K562 (cell line): ENCODE data around the gene DUOXA2. TPM values are rescaled to one million over a fixed set of nuclear protein-coding genes. Genes with fewer than 3 reads are reported as not detected.
A peak's percentile ranks its signal among the peaks of the same experiment; 100 is the strongest.

Experiments
- ATAC-seq: fragments of 200-7000 bp; cut with Tn5 transposase; 3 replicates; pipeline ENCODE4 v1.9.1; 2020; ENCODE audit warnings: moderate library complexity
- BruUV-seq: library from RNA; stranded (reverse); fragments of 400-500 nt; replicated peaks from 2 replicates; lab custom pipeline; 2021; lab: Mats Ljungman, UMichigan
- CTCF ChIA-PET: fragments of 300-600 bp; formaldehyde crosslinking; extraction: SDS; loops from one replicate; lab custom pipeline; 2021; ENCODE audit warnings: low intra/inter-chr PET ratio; lab: Yijun Ruan, JAX
- POLR2A ChIA-PET: fragments of 300-600, 350-650 bp; sonication (Branson Sonifier 250); formaldehyde crosslinking; extraction: SDS; loops from one replicate; lab custom pipeline; 2021; ENCODE audit warnings: antibody characterized with exemption, inconsistent platforms; lab: Yijun Ruan, JAX
- DNase-seq, 4 experiments: peaks; one replicate each; pipeline versions ENCODE4 v3.0.0 to v3.0.0-alpha.2; 2011 to 2018; ENCODE audit warnings: low spot score in 3 of 4, mixed read lengths in 3 of 4; ENCODE audit errors: extremely low read depth in 1 of 4
- FAIRE-seq: peaks from 2 replicates; lab custom pipeline; 2011; peaks lifted over from hg19 to GRCh38; lab: Jason Lieb, UNC
- H2AFZ ChIP-seq: 2 replicates; pipeline ENCODE4 v1.6.0; 2011; ENCODE audit warnings: low read depth, low read length, control low read depth, inconsistent platforms
- H3K27ac ChIP-seq: fragments of 200-600 bp; 3 replicates; pipeline ENCODE4 v1.8.0; 2011; ENCODE audit warnings: low read depth, mild to moderate bottlenecking, control low read depth, inconsistent platforms, low read length, moderate library complexity, mixed read lengths; ENCODE audit errors: extremely low read depth
- H3K27me3 ChIP-seq, 2 experiments: fragments of 300-600 bp in 1 of 2; 2 replicates in 1 of 2; 3 replicates in 1 of 2; pipeline versions ENCODE4 v1.6.0 to v1.8.0; 2011; ENCODE audit warnings: inconsistent platforms in 2 of 2, low read length in 2 of 2, mild to moderate bottlenecking in 1 of 2, mixed read lengths in 1 of 2, moderate library complexity in 1 of 2; ENCODE audit not compliant: control insufficient read depth in 2 of 2, insufficient read depth in 2 of 2
- H3K36me3 ChIP-seq: fragments of 300-600 bp; 3 replicates; pipeline ENCODE4 v1.8.0; 2011; ENCODE audit warnings: mild to moderate bottlenecking, low read length, inconsistent platforms; ENCODE audit not compliant: control insufficient read depth, insufficient read depth
- H3K4me1 ChIP-seq, 2 experiments: fragments of 200-600 bp in 1 of 2; replicated peaks in 1 of 2; 2 replicates in 1 of 2; 3 replicates in 1 of 2; pipeline versions ENCODE4 v1.5.1 to v1.8.0; 2011; ENCODE audit warnings: inconsistent platforms in 2 of 2, low read length in 2 of 2, mild to moderate bottlenecking in 1 of 2, mixed read lengths in 1 of 2, moderate library complexity in 1 of 2; ENCODE audit not compliant: control insufficient read depth in 2 of 2, insufficient read depth in 2 of 2
- H3K4me2 ChIP-seq: 2 replicates; pipeline ENCODE4 v1.6.1; 2011; ENCODE audit warnings: low read length, control low read depth, inconsistent platforms, mixed read lengths; ENCODE audit not compliant: insufficient read depth
- H3K4me3 ChIP-seq: fragments of 200-600 bp; sonication (generic), shearing (Covaris generic); 2 replicates; pipeline ENCODE4 v1.5.1; 2016; ENCODE audit warnings: control low read depth, inconsistent platforms
- H3K79me2 ChIP-seq: fragments of 200-600 bp; 3 replicates; pipeline ENCODE4 v1.8.0; 2011; ENCODE audit warnings: low read length, inconsistent platforms; ENCODE audit not compliant: control insufficient read depth, insufficient read depth
- H3K9ac ChIP-seq, 2 experiments: 2 replicates each; pipeline versions ENCODE4 v1.6.0 to v1.6.1; 2011; ENCODE audit warnings: low read depth in 2 of 2, low read length in 2 of 2, control low read depth in 1 of 2, inconsistent platforms in 1 of 2, mild to moderate bottlenecking in 1 of 2, mixed read lengths in 1 of 2; ENCODE audit not compliant: insufficient read depth in 1 of 2
- H3K9me1 ChIP-seq: one replicate; pipeline ENCODE4 v1.6.0; 2011; ENCODE audit warnings: inconsistent platforms, mild to moderate bottlenecking, low read length, moderate library complexity; ENCODE audit not compliant: control insufficient read depth, insufficient read depth
- H3K9me3 ChIP-seq: replicated peaks from 2 replicates; pipeline ENCODE4 v1.5.1; 2011; ENCODE audit warnings: low read depth, low read length, inconsistent platforms; ENCODE audit not compliant: control insufficient read depth, insufficient read depth
- H4K20me1 ChIP-seq: replicated peaks from 2 replicates; pipeline ENCODE4 v1.6.1; 2011; ENCODE audit warnings: low read length, inconsistent platforms, mixed read lengths; ENCODE audit not compliant: control insufficient read depth, insufficient read depth
- ARID1B ChIP-seq: fragments of 450-650 bp; IDR thresholded peaks from 2 replicates; pipeline ENCODE4 v1.6.1; 2016; ENCODE audit warnings: antibody characterized with exemption, mild to moderate bottlenecking, inconsistent platforms
- ATF3 ChIP-seq, 2 experiments: fragments of 450-650 bp in 1 of 2; sonication (generic) in 1 of 2; formaldehyde crosslinking in 1 of 2; IDR thresholded peaks in 1 of 2; conservative IDR thresholded peaks in 1 of 2; 2 replicates each; pipeline versions ENCODE4 v1.6.1 to v1.8.1; 2016 to 2023; ENCODE audit warnings: mild to moderate bottlenecking in 2 of 2, moderate library complexity in 2 of 2, inconsistent platforms in 1 of 2, missing genetic modification reagents in 1 of 2
- CBX1 ChIP-seq: sonication (generic); IDR thresholded peaks from 2 replicates; pipeline ENCODE4 v1.6.1; 2016; ENCODE audit warnings: antibody characterized with exemption, low read depth, mild to moderate bottlenecking
- CSDE1 ChIP-seq, 2 experiments: fragments of 450-650 bp; IDR thresholded peaks; 2 replicates each; pipeline ENCODE4 v1.6.1; 2016; ENCODE audit warnings: mild to moderate bottlenecking in 1 of 2
- ESRRA ChIP-seq: fragments of 450-650 bp; IDR thresholded peaks from 2 replicates; pipeline ENCODE4 v1.6.1; 2014; ENCODE audit warnings: low read depth, mild to moderate bottlenecking, moderate library complexity, borderline replicate concordance
- FOSL1 ChIP-seq: fragments of 200-800 bp; sonication (Bioruptor generic); conservative IDR thresholded peaks from 2 replicates; pipeline ENCODE4 v1.6.1; 2016; ENCODE audit warnings: missing genetic modification characterization, missing compliant biosample characterization
- HDAC1 ChIP-seq, 2 experiments: fragments of 450-650 bp; IDR thresholded peaks; 2 replicates each; pipeline ENCODE4 v1.6.1; 2016 to 2017; ENCODE audit warnings: inconsistent platforms in 1 of 2, mild to moderate bottlenecking in 1 of 2, moderate library complexity in 1 of 2
- HDAC2 ChIP-seq: fragments of 450-650 bp; IDR thresholded peaks from 2 replicates; pipeline ENCODE4 v1.6.1; 2016; ENCODE audit warnings: mild to moderate bottlenecking
- HDAC8 ChIP-seq: fragments of 450-650 bp; IDR thresholded peaks from 2 replicates; pipeline ENCODE4 v1.6.1; 2016; ENCODE audit warnings: mild to moderate bottlenecking, missing genetic modification characterization, moderate library complexity, missing compliant biosample characterization
- KDM1A ChIP-seq, 2 experiments: fragments of 450-650 bp; IDR thresholded peaks; 2 replicates each; pipeline ENCODE4 v1.6.1; 2016; ENCODE audit warnings: mild to moderate bottlenecking in 2 of 2
- L3MBTL2 ChIP-seq: fragments of 450-650 bp; IDR thresholded peaks from 2 replicates; pipeline ENCODE4 v1.6.1; 2016; ENCODE audit warnings: mild to moderate bottlenecking, moderate library complexity
- MEIS2 ChIP-seq: fragments of 450-650 bp; IDR thresholded peaks from 2 replicates; pipeline ENCODE4 v1.6.1; 2014; ENCODE audit warnings: mild to moderate bottlenecking; ENCODE audit not compliant: partially characterized antibody
- MLLT1 ChIP-seq, 2 experiments: fragments of 450-650 bp; IDR thresholded peaks; 2 replicates each; pipeline ENCODE4 v1.6.1; 2016
- PKNOX1 ChIP-seq: fragments of 450-650 bp; IDR thresholded peaks from 2 replicates; pipeline ENCODE4 v1.6.1; 2016
- RFX1 ChIP-seq: fragments of 450-650 bp; IDR thresholded peaks from 2 replicates; pipeline ENCODE4 v1.6.1; 2016; ENCODE audit warnings: mild to moderate bottlenecking, moderate library complexity
- WGBS: fragments of 100-300 bp; shearing (Covaris generic); methylation state at CpG from one replicate; pipeline ENCODE4 v1.1.6; 2016; ENCODE audit warnings: low coverage, mixed read lengths; ENCODE audit not compliant: insufficient coverage; ENCODE audit errors: missing lambda C conversion rate; 5-methylcytosine and 5-hydroxymethylcytosine counted together
- in situ Hi-C: fragments of 300-500 bp; cut with MboI; formaldehyde crosslinking; loops from 4 replicates; pipeline ENCODE4 v1.15.0; 2018; ENCODE audit warnings: inconsistent platforms, mixed read lengths
- intact Hi-C: fragments of 100-400 bp; cut with micrococcal nuclease; formaldehyde crosslinking; loops from 2 replicates; pipeline ENCODE4 v1.14.2; 2022
- polyA plus RNA-seq, 8 experiments: library from polyadenylated mRNA; depleted of rRNA in 4 of 8; stranded (reverse) in 5 of 8; unstranded in 3 of 8; fragments of >200 nt; fragmentation: Nextera tagmentation in 2 of 8; fragmentation: Illumina TruSeq in 1 of 8; extraction: Ambion mirVana in 2 of 8; extraction: Trizol in 1 of 8; gene quantifications; 2 replicates each; pipeline versions ENCODE4 v1.2.1 to v1.2.3, GENCODE V29; 2011 to 2014; ENCODE audit warnings: inconsistent platforms in 1 of 8, missing spikeins in 1 of 8
- total RNA-seq, 7 experiments: library from RNA; depleted of rRNA in 6 of 7; stranded (reverse); fragments of >200 nt in 6 of 7; fragmentation: Illumina TruSeq in 2 of 7; extraction: Trizol in 2 of 7; gene quantifications; 2 replicates each; pipeline versions ENCODE4 v1.2.1 to v1.2.3, GENCODE V29; 2011 to 2021; ENCODE audit warnings: low replicate concordance in 1 of 7
- TF ChIP-seq, protein P1 (sequence below): sonication (generic); IDR thresholded peaks from 2 replicates; pipeline ENCODE4 v1.6.1; 2016

DUOXA2 gene
- total and polyA plus RNA-seq, 9 of the 15 experiments (the other 6 are each of a cell fraction or from before 2014, with no cell fraction given) = not detected

- no peaks in the 10 kb centered on the region for H3K9me1 ChIP-seq
- no peak overlapping the region for H3K4me2 ChIP-seq
- no peak overlapping the region for H3K4me3 ChIP-seq
- no peak overlapping the region for H2AFZ ChIP-seq
- H3K9ac ChIP-seq = no peak overlapping the region
- no TSS peak for BruUV-seq
- FAIRE-seq (no peak), ATAC-seq (no peak; the same call in 2 of the 3 replicates), DNase-seq (peak in 1 of 4 experiments; percentile 21)
- in situ Hi-C loops = no loop called here
- no peak overlapping the region; the same call in 2 of the 3 replicates for H3K27ac ChIP-seq
- peaks cover 12 to 33% of the 10 kb centered on the region in 2 experiments for H3K4me1 ChIP-seq
- 39% methylated on average over 10 of the region's 10 CpGs for WGBS
- H3K36me3 ChIP-seq = no peaks in the 10 kb centered on the region
- intact Hi-C loops = no loop called here
- peak; percentile 18; the same call in 1 of the 2 replicates for TF ChIP-seq ATF3 (IDR thresholded peaks at IDR 0.05)
- TF ChIP-seq ATF3 (CRISPR knock-in tag; conservative IDR thresholded peaks at IDR 0.05) = no peak
- no peak for TF ChIP-seq RFX1
- peak; percentile 87 for TF ChIP-seq FOSL1 (tag)
- peak; percentile 18; the same call in 1 of the 2 replicates for TF ChIP-seq L3MBTL2
- TF ChIP-seq ESRRA = 0 out of 2 replicates have a peak, but pooled peaks have one; percentile 13
- no peak for TF ChIP-seq CBX1
- TF ChIP-seq HDAC1 (IDR thresholded peaks at IDR 0.05) = peak in 1 of 2 experiments; percentile 41; a peak in 1 of 4 replicates
- TF ChIP-seq HDAC2 = 0 out of 2 replicates have a peak, but pooled peaks have one; percentile 33
- TF ChIP-seq PKNOX1 = peak; percentile 45; the same call in 1 of the 2 replicates
- TF ChIP-seq MLLT1 (IDR thresholded peaks at IDR 0.05) = 0 out of 4 replicates have a peak, but pooled peaks of 1 of the 2 experiments have one; percentile 45
- peak; percentile 43; the same call in 1 of the 2 replicates for TF ChIP-seq ARID1B
- no peak for TF ChIP-seq CSDE1 (IDR thresholded peaks at IDR 0.05)
- TF ChIP-seq MEIS2 = peak; percentile 8
- no peak for TF ChIP-seq HDAC8 (tag)
- peak; percentile 26 to 50; a peak in 2 of 4 replicates for TF ChIP-seq KDM1A (IDR thresholded peaks at IDR 0.05)
- TF ChIP-seq, protein P1, sequence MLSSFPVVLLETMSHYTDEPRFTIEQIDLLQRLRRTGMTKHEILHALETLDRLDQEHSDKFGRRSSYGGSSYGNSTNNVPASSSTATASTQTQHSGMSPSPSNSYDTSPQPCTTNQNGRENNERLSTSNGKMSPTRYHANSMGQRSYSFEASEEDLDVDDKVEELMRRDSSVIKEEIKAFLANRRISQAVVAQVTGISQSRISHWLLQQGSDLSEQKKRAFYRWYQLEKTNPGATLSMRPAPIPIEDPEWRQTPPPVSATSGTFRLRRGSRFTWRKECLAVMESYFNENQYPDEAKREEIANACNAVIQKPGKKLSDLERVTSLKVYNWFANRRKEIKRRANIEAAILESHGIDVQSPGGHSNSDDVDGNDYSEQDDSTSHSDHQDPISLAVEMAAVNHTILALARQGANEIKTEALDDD = 0 out of 2 replicates have a peak, but pooled peaks have one; percentile 19
- no peaks in the 10 kb centered on the region for H3K27me3 ChIP-seq
- no peaks in the 10 kb centered on the region for H4K20me1 ChIP-seq
- CTCF ChIA-PET = no interaction called here
- H3K79me2 ChIP-seq = no peaks in the 10 kb centered on the region
- POLR2A ChIA-PET = interaction anchor here (0.6 to 0.7 kb wide), 3 partner anchors 8 to 484 kb away, joined by 3 read pairs; no protein-coding TSS in a partner anchor
- no peaks in the 10 kb centered on the region for H3K9me3 ChIP-seq
These were observed 25.1 kb upstream of the DUOXA2 start for GRCh38 chr15:45088801-45089711.
